Osteocyte (in vitro differentiated cells): ENCODE results near the gene AMBRA1. TPM values are rescaled to one million over a fixed set of nuclear protein-coding genes. Genes with fewer than 3 reads are reported as not detected.

Experiments
- DNase-seq: peaks from one replicate; pipeline ENCODE4 v3.0.0; 2021; ENCODE audit warnings: mixed read lengths; ENCODE audit not compliant: unreplicated experiment; ENCODE audit errors: extremely low spot score
- H3K27ac Mint-ChIP-seq: one replicate; pipeline ENCODE4 v1.8.0; 2021; ENCODE audit warnings: mild to moderate bottlenecking, mixed read lengths; ENCODE audit not compliant: unreplicated experiment
- H3K27me3 Mint-ChIP-seq: one replicate; pipeline ENCODE4 v1.8.0; 2021; ENCODE audit warnings: mixed read lengths; ENCODE audit not compliant: unreplicated experiment
- H3K36me3 Mint-ChIP-seq: one replicate; pipeline ENCODE4 v1.8.0; 2021; ENCODE audit warnings: mixed read lengths; ENCODE audit not compliant: unreplicated experiment
- H3K4me1 Mint-ChIP-seq: one replicate; pipeline ENCODE4 v1.8.0; 2021; ENCODE audit warnings: mixed read lengths; ENCODE audit not compliant: unreplicated experiment
- H3K4me3 Mint-ChIP-seq: one replicate; pipeline ENCODE4 v1.8.0; 2021; ENCODE audit warnings: mild to moderate bottlenecking, moderate library complexity, mixed read lengths; ENCODE audit not compliant: unreplicated experiment
- H3K9me3 Mint-ChIP-seq: one replicate; pipeline ENCODE4 v1.8.0; 2021; ENCODE audit warnings: mixed read lengths; ENCODE audit not compliant: unreplicated experiment
- CTCF ChIP-seq: fragments of 200-600 bp; sonication (generic); IDR thresholded peaks from 2 replicates; pipeline ENCODE4 v1.5.0; 2021; ENCODE audit warnings: antibody characterized with exemption, mild to moderate bottlenecking, moderate library complexity
- total RNA-seq: library from RNA; stranded (reverse); gene quantifications from 2 replicates; pipeline ENCODE4 v1.2.1, GENCODE V29; 2021

Gene AMBRA1
- total RNA-seq, 1 donor from 2014 or later: 32.1 TPM

GRCh38 chr11:46537537-46538295 lies 56.1 kb downstream of the AMBRA1 start:
- no peaks in the 10 kb centered on the region for H3K27me3 Mint-ChIP-seq
- no peak overlapping the region for H3K4me3 Mint-ChIP-seq
- peak; percentile 95 for TF ChIP-seq CTCF
- no peaks in the 10 kb centered on the region for H3K9me3 Mint-ChIP-seq
- no peak overlapping the region for H3K27ac Mint-ChIP-seq
- peaks cover 13% of the 10 kb centered on the region for H3K36me3 Mint-ChIP-seq
- no peak for DNase-seq
- peaks cover 7% of the 10 kb centered on the region for H3K4me1 Mint-ChIP-seq

GRCh38 chr11:46537121-46537520 lies 56.7 kb downstream of the AMBRA1 start:
- H3K4me1 Mint-ChIP-seq: peaks cover 7% of the 10 kb centered on the region
- H3K27ac Mint-ChIP-seq: no peak overlapping the region
- peak; percentile 14 for TF ChIP-seq CTCF
- H3K4me3 Mint-ChIP-seq: no peak overlapping the region
- H3K27me3 Mint-ChIP-seq: no peaks in the 10 kb centered on the region
- H3K36me3 Mint-ChIP-seq: peaks cover 10% of the 10 kb centered on the region
- no peaks in the 10 kb centered on the region for H3K9me3 Mint-ChIP-seq
- no peak for DNase-seq

GRCh38 chr11:46535688-46536087 lies 58.1 kb downstream of the AMBRA1 start:
- Mint-ChIP-seq H3K4me1 (peaks cover 7% of the 10 kb centered on the region), H3K27ac (no peak overlapping the region), H3K9me3 (no peaks in the 10 kb centered on the region), H3K27me3 (no peaks in the 10 kb centered on the region), H3K4me3 (no peak overlapping the region), H3K36me3 (peaks cover 4% of the 10 kb centered on the region)
- no peak for DNase-seq
- no peak for TF ChIP-seq CTCF

- H3K27me3 Mint-ChIP-seq: no peaks in the 10 kb centered on the region
- no peak for DNase-seq
- no peak overlapping the region for H3K4me3 Mint-ChIP-seq
- peaks cover 7% of the 10 kb centered on the region for H3K4me1 Mint-ChIP-seq
- no peak for TF ChIP-seq CTCF
- H3K9me3 Mint-ChIP-seq: no peaks in the 10 kb centered on the region
- peaks cover 2% of the 10 kb centered on the region for H3K36me3 Mint-ChIP-seq
- no peak overlapping the region for H3K27ac Mint-ChIP-seq
Observed at GRCh38 chr11:46534711-46535110, 59.1 kb downstream of the AMBRA1 start.

DNA sequence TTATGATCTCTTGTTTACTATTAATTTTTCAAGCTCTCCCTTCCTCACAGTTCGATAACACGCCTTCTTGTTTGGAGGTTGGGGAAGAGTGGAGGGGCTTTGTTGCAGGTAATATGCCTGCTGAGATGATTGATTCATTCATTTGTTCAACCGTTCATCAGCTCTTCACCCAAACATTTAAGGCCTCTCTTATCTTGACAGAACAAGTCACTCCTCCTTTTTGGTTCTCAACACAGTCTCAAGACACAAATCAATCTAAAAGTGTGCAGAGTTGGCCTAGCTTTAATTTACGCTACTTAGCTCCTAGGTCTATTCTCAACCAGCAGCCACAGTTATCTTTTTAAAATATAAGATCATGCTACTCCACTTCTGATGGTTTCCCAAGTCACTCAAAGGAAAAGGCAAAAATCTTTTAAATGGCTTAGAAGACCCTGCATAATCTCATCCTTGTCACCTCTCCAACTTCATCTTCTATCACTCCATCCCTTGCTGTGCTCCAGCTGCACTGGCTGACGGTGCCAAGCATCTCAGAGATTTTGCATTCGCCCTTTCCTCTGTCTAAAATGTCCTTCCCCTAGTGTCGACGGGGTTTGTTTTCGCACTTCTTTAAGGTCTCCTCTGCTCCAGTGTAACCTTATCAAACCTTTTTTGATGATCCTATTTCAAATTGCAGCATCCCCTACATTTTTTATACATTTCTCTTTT lies 60.3 kb downstream of the AMBRA1 start:
- H3K27ac Mint-ChIP-seq: no peak overlapping the region
- no peak overlapping the region for H3K4me3 Mint-ChIP-seq
- no peak for TF ChIP-seq CTCF
- no peaks in the 10 kb centered on the region for H3K27me3 Mint-ChIP-seq
- H3K36me3 Mint-ChIP-seq: peaks cover 2% of the 10 kb centered on the region
- H3K4me1 Mint-ChIP-seq: peaks cover 7% of the 10 kb centered on the region
- DNase-seq: no peak
- H3K9me3 Mint-ChIP-seq: no peaks in the 10 kb centered on the region
